Measurements from ENCODE around the gene SNRNP35.

DNA sequence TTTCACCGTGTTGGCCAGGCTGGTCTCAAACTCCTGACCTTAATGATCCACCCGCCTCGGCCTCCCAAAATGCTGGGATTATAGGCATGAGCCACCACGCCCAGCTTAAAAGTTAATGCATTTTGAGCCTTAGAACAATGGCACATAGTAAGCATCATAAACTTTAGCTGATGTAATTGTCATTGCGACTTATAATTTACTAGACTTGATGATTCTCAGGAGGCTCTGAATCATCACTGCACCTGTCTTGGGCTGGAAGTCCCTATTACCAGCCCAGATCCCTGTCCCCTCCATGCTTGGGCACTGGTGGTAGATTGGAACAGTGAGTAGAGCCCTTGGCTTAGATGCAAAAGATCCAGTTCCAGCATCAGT, 47.9 kb upstream of the SNRNP35 start:
- TF ChIP-seq, protein P1, sequence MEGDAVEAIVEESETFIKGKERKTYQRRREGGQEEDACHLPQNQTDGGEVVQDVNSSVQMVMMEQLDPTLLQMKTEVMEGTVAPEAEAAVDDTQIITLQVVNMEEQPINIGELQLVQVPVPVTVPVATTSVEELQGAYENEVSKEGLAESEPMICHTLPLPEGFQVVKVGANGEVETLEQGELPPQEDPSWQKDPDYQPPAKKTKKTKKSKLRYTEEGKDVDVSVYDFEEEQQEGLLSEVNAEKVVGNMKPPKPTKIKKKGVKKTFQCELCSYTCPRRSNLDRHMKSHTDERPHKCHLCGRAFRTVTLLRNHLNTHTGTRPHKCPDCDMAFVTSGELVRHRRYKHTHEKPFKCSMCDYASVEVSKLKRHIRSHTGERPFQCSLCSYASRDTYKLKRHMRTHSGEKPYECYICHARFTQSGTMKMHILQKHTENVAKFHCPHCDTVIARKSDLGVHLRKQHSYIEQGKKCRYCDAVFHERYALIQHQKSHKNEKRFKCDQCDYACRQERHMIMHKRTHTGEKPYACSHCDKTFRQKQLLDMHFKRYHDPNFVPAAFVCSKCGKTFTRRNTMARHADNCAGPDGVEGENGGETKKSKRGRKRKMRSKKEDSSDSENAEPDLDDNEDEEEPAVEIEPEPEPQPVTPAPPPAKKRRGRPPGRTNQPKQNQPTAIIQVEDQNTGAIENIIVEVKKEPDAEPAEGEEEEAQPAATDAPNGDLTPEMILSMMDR (IDR thresholded peaks at IDR 0.05) = no peak
- TF ChIP-seq POLR2A (IDR thresholded peaks at IDR 0.05) = no peak
- TF ChIP-seq POLR2AphosphoS5 (IDR thresholded peaks at IDR 0.05) = no peak

All from transverse colon (tissue), 4 donors.